Psoas muscle (tissue), 8 donors: ENCODE measurements around the gene ANKMY2. TPM values are rescaled to one million over a fixed set of nuclear protein-coding genes. Genes with fewer than 3 reads are reported as not detected.

Source experiments
- ATAC-seq, 4 donors: fragments of 200-7000 bp; cut with Tn5 transposase; one replicate each; pipeline ENCODE4 v1.9.1; 2020; ENCODE audit warnings: moderate library complexity in 3 of 4, mild to moderate bottlenecking in 2 of 4
- DNase-seq, 2 donors: peaks; one replicate each; pipeline ENCODE4 v3.0.0-alpha.2; 2020
- H3K27ac ChIP-seq: fragments of 200-600 bp; one replicate; pipeline ENCODE4 v1.8.0; 2022
- H3K27me3 ChIP-seq, 3 donors: fragments of 200-600 bp in 1 of 3; one replicate each; pipeline versions ENCODE4 v1.6.1 to v1.8.0; 2013 to 2022; ENCODE audit warnings: low read length in 2 of 3, mild to moderate bottlenecking in 2 of 3, moderate library complexity in 1 of 3; ENCODE audit not compliant: insufficient read depth in 3 of 3
- H3K36me3 ChIP-seq, 2 donors: fragments of 200-600 bp in 1 of 2; one replicate each; pipeline versions ENCODE4 v1.6.1 to v1.8.0; 2013 to 2022; ENCODE audit warnings: low read depth in 1 of 2, mild to moderate bottlenecking in 1 of 2, moderate library complexity in 1 of 2; ENCODE audit not compliant: insufficient read depth in 1 of 2
- H3K4me1 ChIP-seq: fragments of 200-600 bp; one replicate; pipeline ENCODE4 v1.8.0; 2022
- H3K4me3 ChIP-seq: fragments of 200-600 bp; one replicate; pipeline ENCODE4 v1.8.0; 2022; ENCODE audit warnings: mild to moderate bottlenecking
- H3K9me3 ChIP-seq: fragments of 200-600 bp; one replicate; pipeline ENCODE4 v1.8.0; 2022
- CTCF ChIP-seq: fragments of 200-600 bp; IDR thresholded peaks from one replicate; pipeline ENCODE4 v1.8.0; 2022; ENCODE audit warnings: antibody characterized with exemption
- WGBS, 3 donors: extraction: QIAGEN DNeasy Blood & Tissue Kit; methylation state at CpG; one replicate each; pipeline versions ENCODE4 v1.1.6 to v1.1.7; 2013; 5-methylcytosine and 5-hydroxymethylcytosine counted together
- intact Hi-C, 2 donors: fragments of 100-400 bp; cut with DNase I; formaldehyde crosslinking; loops; one replicate each; pipeline versions ENCODE4 v1.11.0 to v1.14.2; 2022
- polyA plus RNA-seq, 3 donors: library from polyadenylated mRNA; stranded (reverse); fragments of 200-250 nt; gene quantifications; one replicate each; pipeline ENCODE4 v1.2.3, GENCODE V29; 2013
- total RNA-seq, 4 donors: library from RNA; stranded (reverse); fragmentation: NEBNext Ultra II Directional in 2 of 4; extraction: Animal tissue kit (Norgen Biotek cat#: 25700) in 2 of 4; gene quantifications; one replicate each; pipeline versions ENCODE4 v1.2.1 to v1.2.4, GENCODE V29; 2021 to 2023
- donor health status: healthy with polysubstance abuse.
- donor health status: DM: no; HTN: no; CAD: no; lungs with moderate emphysema.
- donor health status: Bipolar disorder and iron deficiency.
- donor health status: healthy.
- donor health status: DM: yes; HTN: yes; CAD: no.
- donor health status: DM: no; HTN: no; CAD: no.
- donor health status: DM: no; HTN: no; CAD: no.
- donor health status: DM: yes; HTN: yes; CAD: no.

Gene ANKMY2
- total and polyA plus RNA-seq, 7 donors, result 4.5 to 16.2 (median 9.9) TPM

DNA sequence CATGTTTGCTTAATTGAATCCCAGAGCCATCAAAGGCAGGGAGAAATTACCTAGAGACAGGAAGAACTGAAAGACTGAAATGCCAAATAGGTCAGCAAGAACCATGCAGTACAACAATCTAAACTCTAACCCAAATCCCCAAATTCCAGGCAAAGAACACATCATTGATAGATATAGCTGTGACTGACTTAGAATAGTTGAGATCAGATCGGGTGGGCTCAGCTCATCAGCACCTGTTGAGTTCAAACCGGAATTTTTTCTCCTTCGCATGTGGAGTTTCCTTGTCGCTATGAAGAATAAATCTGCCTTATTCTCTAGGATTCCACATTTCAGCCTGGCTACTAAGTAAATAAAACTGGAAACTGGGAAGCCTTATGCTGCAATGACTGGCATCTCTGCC, 1.4 kb downstream of the ANKMY2 start:
- ATAC-seq, result no peak
- Histone ChIP-seq H3K36me3 (peaks cover 0 to 2% of the 10 kb centered on the region in 2 donors), H3K9me3 (no peaks in the 10 kb centered on the region), H3K27ac (peak overlapping the region; percentile 98), H3K4me3 (peak overlapping the region; percentile 96), H3K27me3 (no peaks in the 10 kb centered on the region), H3K4me1 (peaks cover 64% of the 10 kb centered on the region)
- WGBS, 3 donors, result 46 to 63% (median 49%) methylated on average over 4 of the region's 4 CpGs
- TF ChIP-seq CTCF, result no peak
- DNase-seq, result no peak
- intact Hi-C loops, result no loop called here

- H3K4me3 ChIP-seq, result no peak overlapping the region
- H3K4me1 ChIP-seq, result peaks cover 61% of the 10 kb centered on the region
- intact Hi-C loops, result no loop called here
- no peak for TF ChIP-seq CTCF
- WGBS, 3 donors, result 38 to 52% (median 42%) methylated on average over 7 of the region's 7 CpGs
- DNase-seq (no peak), ATAC-seq (no peak)
- peaks cover 2 to 7% of the 10 kb centered on the region in 2 donors for H3K36me3 ChIP-seq
- no peak overlapping the region for H3K27ac ChIP-seq
- no peaks in the 10 kb centered on the region for H3K27me3 ChIP-seq
- no peaks in the 10 kb centered on the region for H3K9me3 ChIP-seq
Measured at GRCh38 chr7:16638282-16639280, 7.0 kb downstream of the ANKMY2 start.

GRCh38 chr7:16637379-16637778, 8.2 kb downstream of the ANKMY2 start:
- intact Hi-C loops, result no loop called here
- no peaks in the 10 kb centered on the region for H3K9me3 ChIP-seq
- H3K27me3 ChIP-seq, result no peaks in the 10 kb centered on the region
- no peak for ATAC-seq
- WGBS, 3 donors, result 61 to 72% (median 69%) methylated on average over 5 of the region's 5 CpGs
- peaks cover 54% of the 10 kb centered on the region for H3K4me1 ChIP-seq
- no peak overlapping the region for H3K4me3 ChIP-seq
- no peak for TF ChIP-seq CTCF
- H3K36me3 ChIP-seq, result peaks cover 0 to 7% of the 10 kb centered on the region in 2 donors
- H3K27ac ChIP-seq, result peak overlapping the region; percentile 17
- DNase-seq, result no peak

GRCh38 chr7:16636555-16637101, 8.9 kb downstream of the ANKMY2 start:
- H3K4me1 ChIP-seq, result peaks cover 47% of the 10 kb centered on the region
- no peak for TF ChIP-seq CTCF
- no peak for DNase-seq
- H3K36me3 ChIP-seq, result peaks cover 0 to 7% of the 10 kb centered on the region in 2 donors
- no peaks in the 10 kb centered on the region for H3K27me3 ChIP-seq
- intact Hi-C loops, result no loop called here
- peak overlapping the region; percentile 17 for H3K27ac ChIP-seq
- WGBS, 3 donors, result 40 to 47% (median 46%) methylated on average over 1 of the region's 1 CpG
- no peak for ATAC-seq
- H3K9me3 ChIP-seq, result no peaks in the 10 kb centered on the region
- H3K4me3 ChIP-seq, result no peak overlapping the region
